ENCODE results near the gene SIGLEC15. TPM values are rescaled to one million over a fixed set of nuclear protein-coding genes. Genes with fewer than 3 reads are reported as not detected.
"Not testable (repeated sequence)": the region's sequence is repeated elsewhere in the genome, so short reads cannot be mapped to it uniquely, and the experiment has no call there.

SIGLEC15 gene, protein sequence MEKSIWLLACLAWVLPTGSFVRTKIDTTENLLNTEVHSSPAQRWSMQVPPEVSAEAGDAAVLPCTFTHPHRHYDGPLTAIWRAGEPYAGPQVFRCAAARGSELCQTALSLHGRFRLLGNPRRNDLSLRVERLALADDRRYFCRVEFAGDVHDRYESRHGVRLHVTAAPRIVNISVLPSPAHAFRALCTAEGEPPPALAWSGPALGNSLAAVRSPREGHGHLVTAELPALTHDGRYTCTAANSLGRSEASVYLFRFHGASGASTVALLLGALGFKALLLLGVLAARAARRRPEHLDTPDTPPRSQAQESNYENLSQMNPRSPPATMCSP
- total RNA-seq = not detected in 2 replicates

DNA sequence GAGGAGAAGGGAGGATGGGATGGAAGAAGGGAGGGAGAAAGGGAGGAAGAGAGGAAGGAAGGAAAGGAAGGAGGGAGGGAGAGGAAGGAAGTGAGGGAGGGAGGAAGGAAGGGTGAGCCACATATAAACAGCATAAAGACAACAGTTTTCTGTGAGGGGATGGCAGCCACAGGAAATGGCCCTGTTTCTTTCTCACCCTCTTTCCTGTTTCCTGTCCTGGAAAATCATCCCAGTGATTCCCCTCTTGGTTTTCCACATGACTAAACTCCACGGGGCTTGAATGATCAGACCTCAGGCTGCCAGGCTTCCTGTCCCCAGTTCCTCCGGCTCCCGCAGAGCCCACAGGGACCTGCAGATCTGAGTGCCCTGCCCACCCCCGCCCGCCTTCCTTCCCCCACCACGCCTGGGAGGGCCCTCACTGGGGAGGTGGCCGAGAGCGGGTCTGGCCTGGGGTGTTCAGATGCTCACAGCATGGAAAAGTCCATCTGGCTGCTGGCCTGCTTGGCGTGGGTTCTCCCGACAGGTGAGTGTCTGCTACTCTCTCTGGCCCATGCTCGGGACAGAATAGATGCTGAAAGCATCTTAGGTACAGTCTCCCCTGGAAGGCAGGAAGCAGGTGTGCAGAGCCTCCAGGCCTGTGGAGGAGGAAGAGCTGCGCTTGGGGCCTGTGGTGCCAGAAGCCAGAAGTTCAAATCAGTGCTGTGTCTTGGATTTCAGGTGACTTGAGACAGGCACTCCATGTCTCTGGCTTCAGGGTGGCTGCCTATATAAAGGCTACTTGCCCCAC lies at the start of gene SIGLEC15:
SIGLEC15 (plus strand) TSS at position 418 of the 787 bp plus-strand sequence; CDS start at position 472, 54 bp downstream.
- intact Hi-C loops (cut with micrococcal nuclease) = no loop called here

DNA sequence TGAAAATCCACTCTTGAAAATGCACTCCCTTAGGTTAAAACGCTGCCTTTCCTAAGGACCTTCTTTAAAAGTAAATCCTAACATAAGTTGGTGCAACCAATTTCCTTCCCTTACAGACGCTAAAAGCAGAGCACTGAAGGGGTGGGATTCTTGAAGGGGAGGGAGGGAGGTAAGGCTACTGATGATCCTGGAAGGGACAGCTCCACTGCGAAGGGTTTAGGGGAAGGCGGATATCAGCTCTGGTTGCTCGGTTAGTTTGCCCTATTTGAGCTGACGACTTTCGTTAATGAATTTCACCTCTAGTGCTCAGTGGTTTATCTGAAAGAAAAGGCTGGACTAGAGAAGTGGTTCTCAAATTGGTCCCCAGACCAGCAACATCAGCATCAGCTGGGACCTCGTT lies 49.7 kb upstream of the SIGLEC15 start:
- intact Hi-C loops (cut with micrococcal nuclease) = no loop called here

DNA sequence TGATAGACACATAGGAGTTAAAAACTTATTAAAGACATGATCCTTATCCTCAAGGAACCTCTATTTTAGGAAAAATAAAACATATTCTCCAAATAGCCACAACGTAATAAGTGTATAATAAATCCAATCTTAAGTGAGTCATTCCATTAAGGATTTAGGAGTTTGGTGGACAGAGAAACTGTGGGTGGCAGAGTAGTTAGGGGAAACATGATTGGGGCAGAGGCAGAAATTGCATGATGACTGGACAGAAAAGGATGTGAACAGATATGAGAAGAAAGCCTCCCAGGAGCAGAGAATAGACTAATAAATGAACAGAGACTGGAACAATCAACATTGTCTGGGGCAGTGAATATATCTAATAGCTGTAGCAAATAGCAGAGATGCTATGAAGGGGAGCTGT lies 48.1 kb upstream of the SIGLEC15 start:
- intact Hi-C loops (cut with micrococcal nuclease) = no loop called here

DNA sequence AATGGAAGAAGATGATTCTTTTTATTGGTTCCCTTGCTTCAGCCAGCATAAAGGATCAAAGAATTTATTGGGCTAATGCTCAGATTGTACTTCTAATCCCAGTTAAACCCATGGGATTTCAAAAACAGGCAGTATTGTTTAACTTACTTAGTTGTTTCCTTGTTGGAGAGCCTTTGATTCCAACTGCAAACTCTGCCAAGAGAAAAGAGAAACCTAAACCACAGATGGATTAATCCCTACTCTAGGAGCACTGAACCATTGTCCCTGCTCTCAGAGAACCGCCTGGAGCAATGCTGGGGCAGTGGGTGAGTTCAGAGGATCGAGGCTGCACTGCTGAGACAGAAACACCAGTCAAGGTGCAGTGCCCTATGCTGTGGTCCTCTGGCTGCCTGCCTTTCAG lies 44.9 kb upstream of the SIGLEC15 start:
- intact Hi-C loops (cut with micrococcal nuclease) = no loop called here

DNA sequence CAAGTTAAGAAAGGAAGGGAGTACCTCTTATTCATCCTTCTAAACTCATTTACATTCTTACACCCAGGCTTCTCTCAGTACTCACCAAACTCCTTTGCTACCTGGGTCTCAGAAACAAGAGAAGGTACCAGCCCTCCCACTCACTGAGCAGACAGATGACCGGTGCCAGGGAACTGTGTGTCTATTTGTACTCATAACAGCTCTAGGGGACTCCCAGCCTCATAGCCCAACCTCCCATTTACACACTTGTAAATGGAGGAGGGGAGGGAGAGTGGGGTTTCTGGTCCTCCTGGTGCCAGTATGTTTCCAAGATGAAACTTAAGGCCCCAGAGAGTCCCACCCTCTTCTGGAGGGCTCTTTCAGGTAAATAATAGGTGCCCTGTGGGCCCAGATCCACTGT lies 42.8 kb upstream of the SIGLEC15 start:
- intact Hi-C loops (cut with micrococcal nuclease) = no loop called here

DNA sequence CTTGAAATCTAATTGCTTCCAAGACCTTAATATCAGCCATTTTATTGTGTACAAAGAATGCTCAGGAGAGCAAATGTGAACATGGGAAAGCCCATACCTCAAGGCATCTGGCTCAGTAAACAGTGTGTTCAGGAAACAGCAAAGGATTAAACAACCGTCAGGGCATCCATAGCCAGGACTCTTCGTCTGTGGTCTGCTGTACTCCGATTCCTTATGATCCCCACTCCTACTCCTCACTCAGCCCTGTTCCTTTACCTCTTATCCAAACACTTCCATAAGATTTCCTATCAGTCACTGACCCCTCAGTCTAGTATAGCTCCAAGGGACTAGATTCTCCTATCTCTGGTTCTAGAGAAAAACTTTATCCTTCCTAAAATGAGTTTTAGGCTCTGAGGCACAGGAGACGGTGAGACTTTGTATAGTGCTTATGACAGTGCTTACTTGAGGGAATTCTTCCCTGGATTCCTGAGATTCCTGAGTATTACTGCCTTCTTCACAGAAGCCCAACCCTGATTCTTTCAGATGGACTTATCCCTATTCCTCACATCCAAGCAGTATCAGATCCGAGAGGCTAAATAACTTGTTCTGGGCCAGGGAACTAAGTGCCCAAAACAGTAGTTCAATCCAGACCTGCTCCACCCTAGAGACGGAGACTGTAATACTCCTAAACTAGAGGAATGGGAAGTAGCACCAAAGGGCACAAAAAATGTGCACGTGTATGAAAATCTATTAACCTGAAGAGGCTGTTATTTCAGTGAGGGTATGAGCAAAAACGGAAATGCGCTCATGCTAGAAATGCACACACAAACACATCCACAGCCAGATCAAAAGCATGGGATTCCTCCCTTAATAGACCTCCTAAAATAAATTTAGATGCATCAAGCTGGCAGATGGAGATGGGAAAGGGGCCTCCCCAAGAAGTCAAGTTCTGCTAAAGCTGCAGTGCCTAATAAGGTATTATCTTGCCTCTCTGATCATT lies 42.1 kb upstream of the SIGLEC15 start:
- intact Hi-C loops (cut with micrococcal nuclease) = no loop called here

DNA sequence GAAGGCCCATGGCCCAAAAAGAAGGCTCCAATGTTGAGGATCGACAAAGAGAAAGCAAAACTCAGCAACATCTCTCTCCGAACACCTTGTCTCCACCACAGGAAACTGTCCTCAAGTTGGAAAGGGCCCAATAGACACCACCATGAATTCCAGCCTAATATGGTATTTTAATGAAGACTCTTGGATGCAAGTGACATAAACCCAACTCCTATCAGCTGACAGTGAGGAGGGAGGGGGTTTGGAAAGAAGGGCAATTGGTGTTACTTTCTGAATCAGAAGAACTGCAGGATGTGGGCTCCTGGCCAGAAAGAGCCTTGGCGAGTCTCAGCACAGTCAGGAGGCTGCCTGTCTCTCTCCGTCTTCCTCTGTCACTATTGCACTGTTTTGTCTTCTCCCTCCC lies 40.3 kb upstream of the SIGLEC15 start:
- intact Hi-C loops (cut with micrococcal nuclease) = no loop called here

DNA sequence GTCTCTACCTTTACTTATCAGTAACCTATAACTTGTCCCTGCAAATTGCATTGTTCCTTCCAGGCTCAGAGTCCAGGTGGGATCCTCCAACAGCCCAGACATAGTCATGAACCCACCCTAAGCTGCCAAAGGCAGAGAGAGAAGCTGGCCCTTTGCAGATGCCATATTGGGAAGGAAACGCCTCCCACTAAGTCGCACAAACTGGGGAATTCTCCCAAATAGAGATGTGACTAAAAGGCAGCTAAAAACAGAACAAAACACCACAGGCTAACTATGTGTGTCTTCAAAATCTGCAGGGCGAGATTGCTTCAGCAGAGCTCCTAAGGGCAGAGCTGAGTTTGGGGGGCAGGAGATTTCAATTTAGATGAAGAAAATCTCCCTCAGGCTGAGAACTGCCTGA lies 38.5 kb upstream of the SIGLEC15 start:
- intact Hi-C loops (cut with micrococcal nuclease) = no loop called here

DNA sequence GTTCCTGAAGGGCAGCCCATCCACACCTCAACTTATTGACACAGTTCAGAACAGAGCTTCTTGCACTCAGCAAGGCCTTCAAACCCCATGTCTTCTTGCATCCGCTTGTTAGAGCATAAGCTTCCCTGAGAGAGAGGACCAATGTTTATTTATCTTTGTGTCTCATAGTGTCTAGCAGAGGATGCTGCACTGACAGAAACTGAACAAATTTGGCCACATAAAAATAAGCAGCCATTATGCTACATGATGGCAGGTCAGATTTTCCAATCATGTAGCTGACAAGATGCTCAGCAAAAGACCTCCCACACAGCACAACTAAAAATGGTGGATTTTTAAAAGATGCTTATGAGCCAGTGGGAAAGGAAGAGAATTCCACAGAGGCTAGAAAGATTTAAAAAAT lies 38.1 kb upstream of the SIGLEC15 start:
- intact Hi-C loops (cut with micrococcal nuclease) = no loop called here

DNA sequence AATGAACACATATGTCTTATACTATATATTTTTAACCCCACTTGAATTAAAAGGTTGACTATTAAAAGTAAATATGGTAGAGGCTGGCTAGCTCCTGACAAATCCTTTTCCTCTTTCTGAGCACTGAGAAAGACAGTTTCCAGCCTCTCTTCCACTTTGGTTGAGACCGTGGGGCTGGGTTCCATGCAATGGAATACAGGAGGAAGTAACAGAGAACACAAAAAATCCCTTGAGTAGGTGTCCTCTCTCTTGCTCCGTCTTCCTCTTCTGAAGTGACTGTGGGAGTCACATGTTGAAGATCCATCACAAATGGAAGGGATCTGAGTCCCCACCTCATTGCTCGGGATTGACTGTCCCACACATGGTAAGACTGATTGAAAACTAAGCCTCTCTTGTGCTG lies 36.6 kb upstream of the SIGLEC15 start:
- intact Hi-C loops (cut with micrococcal nuclease) = no loop called here

DNA sequence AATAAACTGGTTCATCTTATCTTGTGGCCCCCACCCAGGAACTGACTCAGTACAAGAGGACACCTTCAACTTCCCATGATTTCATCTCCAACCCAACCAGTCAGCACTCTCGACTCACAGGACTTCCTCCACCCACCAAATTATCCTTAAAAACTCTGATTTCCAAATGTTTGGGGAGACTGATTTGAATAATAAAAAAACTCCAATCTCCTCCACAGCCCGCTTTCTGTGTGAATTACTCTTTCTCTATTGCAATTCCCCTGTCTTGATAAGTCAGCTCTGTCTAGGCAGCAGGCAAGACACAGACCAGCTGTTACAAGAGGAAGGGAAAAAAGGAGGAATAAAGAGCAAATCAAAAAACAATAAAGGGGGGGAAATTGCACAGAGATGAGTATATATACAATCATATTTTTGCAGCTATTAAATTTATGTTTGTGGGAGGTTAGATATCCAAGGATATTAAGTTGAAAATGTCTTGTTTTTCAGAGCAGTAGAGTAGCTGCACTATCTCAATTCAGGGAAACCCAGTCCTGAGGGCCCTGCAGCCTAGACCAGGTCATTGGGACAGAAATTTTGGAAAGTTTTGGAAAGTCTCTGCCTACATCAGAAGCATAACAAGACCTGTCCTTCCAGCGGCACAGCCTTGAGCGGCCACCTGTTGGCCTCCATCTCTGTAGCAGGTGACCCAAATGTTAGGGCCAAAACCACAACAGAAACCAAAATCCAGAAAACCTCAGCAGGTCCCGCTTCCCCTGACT lies 32.8 kb upstream of the SIGLEC15 start:
- intact Hi-C loops (cut with micrococcal nuclease) = no loop called here

DNA sequence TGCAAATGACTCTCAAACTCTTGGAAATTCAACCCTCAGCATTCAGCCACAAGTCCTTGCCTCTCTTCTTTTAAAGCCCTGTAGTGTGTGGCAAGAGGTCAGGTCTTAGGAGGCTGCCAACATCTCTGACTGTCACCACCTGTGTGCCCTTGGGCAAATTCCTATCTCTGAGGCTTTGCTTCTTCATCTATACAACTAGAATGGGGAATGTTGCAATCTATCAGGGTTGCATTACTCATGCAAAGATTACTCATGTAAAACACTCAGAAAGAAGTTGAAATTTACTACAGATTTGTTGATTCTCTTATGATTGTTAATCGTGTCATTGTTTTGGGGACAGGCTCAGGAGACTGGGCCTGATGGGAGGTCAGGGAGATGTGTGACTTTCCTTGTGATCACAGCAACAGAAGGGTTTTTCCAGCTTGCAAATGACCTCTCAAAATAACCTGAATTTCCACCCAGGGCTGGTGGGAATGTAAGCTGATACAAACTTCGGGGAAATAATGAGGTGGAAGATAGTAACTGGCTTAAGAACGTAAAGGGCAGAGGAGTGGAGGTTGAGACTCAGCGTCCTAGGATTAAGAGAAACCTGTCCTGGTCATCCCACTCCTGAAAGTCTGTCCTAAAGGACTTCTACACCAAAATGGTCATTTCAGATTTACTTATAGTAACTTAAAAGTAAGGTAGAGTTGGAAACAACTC lies 32.1 kb upstream of the SIGLEC15 start:
- intact Hi-C loops (cut with micrococcal nuclease) = no loop called here

DNA sequence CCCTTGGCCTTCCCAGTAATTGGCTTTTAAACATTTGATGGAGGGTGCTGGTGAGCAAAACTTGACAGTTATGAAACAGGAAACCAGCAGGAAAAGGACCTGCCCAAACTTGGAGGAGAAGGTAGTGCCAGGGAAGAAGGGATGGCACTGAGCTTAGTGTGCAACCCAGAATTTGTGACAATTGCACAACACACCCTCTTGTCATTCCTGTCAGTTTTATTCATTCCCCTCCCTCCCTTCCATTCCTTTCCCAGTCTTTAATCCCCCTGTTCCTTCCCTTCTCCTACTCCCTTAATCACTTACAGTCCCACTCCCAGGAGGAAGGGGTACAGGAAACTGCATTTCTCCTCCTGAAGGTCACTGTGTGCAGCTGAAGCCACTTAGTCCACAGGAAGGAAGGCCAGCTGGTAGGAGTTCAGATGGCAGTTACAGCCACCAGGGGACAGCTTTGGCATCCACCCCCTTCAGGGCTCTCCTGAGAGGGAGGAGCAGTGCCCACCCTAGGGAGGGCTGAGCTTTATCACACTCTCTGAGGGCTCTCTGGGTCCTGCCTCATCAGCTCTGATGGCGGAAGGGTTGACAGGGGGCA lies 24.0 kb upstream of the SIGLEC15 start:
- intact Hi-C loops (cut with micrococcal nuclease) = no loop called here

DNA sequence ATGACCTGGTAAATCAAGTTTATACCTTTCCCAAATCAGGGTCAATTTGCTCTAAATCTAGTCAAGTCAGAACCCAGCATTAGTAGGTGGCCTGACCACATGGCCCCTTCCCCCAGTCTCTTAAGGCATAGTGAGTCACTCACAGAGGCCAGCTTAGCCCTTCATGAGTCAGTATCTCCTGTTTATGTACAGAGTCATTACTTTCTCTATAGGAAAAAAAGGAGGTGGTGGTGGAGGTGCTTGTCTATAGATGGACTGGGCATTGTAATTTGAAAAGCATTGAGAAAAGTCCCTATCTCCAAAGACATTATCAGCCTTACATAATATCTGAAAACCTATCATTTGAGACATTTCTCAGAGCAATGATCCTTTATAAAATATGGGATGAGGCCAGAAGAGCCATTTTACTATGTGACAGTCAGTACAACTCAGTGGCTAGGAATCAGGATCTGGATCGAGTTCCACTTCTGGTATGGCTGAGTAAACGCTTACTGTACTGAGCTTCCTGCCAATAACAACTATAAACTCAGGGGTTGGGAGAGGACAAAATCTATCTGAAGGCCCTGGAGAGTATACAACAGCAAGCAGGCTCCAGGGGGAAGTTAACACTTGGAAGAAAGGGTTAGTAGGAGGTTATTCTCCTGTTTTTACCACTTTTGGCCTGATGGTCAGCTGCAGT lies 22.5 kb upstream of the SIGLEC15 start:
- intact Hi-C loops (cut with micrococcal nuclease) = no loop called here

DNA sequence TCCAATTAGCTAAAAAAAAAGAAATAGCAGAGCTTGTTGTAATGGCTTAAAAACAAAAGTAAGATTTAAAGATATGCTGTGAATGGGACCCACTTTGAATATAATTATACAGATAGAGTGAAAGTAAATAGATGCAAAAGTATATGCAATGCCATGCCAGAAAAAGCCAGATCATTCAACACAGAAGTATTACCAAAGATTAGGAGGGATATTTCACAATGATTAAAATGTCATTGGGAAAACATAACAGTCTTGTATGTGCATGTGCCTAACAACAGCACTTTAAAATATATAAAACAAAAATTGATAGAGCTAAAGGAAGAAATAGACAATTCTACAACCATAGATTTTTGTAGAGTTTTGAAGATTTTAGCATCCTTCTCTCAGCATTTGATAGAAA lies 19.9 kb upstream of the SIGLEC15 start:
- intact Hi-C loops (cut with micrococcal nuclease) = no loop called here

DNA sequence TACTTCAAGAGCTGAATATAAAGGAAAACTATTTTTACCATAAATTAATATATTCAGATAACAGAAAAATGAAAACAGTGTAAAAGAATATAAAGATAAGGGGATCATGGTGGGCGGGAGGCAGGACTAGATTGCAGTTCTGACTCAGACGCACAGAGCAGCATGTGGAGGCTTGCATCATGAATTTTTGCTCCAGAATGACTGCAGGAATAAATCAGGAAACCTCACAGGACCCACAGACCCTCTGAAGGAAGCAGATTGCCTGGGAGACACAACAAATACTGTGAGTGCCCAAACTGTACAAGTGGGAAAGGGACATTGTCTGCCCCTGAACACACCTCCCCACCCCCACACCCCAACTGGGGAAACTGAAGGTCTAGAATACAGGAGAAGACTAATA lies 19.2 kb upstream of the SIGLEC15 start:
- intact Hi-C loops (cut with micrococcal nuclease) = no loop called here

DNA sequence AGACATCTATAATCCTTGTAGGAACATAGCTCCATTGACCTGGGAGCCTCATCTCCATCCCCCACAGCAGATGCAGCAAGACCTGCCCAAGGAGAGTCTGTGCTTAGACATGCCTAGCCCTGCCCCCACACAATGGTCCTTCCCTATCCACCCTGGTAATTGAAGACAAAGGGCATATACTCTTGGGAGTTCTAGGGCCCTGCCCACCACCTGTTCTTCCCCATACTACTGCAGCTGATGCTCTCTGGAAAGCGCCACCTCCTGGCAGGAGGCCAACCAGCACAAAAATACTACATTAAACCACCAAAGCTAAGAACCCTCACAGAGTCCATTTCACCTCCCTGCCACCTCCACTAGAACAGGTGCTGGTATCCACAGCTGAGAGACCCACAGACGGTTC lies 18.3 kb upstream of the SIGLEC15 start:
- intact Hi-C loops (cut with micrococcal nuclease) = not testable (repeated sequence)

DNA sequence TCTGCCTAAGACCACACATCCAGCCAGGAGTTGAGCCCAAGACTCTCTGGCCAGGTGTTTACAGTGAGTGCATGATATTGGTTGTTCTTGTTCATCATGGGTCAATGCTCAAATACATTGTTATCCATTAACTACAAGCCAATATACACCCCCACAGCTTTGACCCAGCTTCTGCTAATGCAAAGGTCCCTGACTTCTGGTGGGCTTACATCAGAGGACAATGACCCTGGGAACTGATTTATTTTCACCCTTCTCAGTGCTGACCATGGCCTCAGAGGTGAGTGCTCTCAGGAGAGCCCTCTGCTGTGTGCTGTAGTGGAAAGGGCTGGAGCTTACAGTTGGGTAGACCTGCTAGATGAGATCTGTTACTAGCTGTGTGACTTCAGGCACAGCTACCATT lies 10.7 kb upstream of the SIGLEC15 start:
- intact Hi-C loops (cut with micrococcal nuclease) = not testable (repeated sequence)

DNA sequence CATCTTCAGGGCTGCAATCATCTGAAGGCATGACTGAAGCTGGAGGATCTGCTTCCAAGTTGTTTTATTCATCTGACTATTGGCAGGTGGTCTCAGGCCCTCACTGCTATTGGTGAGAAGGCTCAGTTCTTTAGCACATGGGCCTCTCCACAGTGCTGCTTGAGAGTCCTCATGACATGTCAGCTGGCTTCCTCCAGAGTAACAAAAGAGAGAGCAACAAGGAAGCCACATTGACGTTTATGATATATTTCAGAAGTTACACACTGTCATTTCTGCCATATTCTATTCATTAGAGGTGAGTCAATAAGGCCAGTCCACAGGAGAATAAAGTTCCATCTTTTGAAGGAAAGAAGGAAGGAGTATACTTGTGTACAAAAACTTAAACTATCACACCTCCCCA lies 7.9 kb upstream of the SIGLEC15 start:
- intact Hi-C loops (cut with micrococcal nuclease) = no loop called here
